Mesothelial cell of epicardium (in vitro differentiated cells): ENCODE measurements around the gene ST6GALNAC6. TPM values are rescaled to one million over a fixed set of nuclear protein-coding genes. Genes with fewer than 3 reads are reported as not detected.

ENCODE experiments used
- DNase-seq, 2 experiments: peaks; one replicate each; pipeline ENCODE4 v3.0.0; 2021; ENCODE audit warnings: low spot score in 2 of 2; ENCODE audit not compliant: unreplicated experiment in 2 of 2
- H3K27ac Mint-ChIP-seq: 2 replicates; pipeline ENCODE4 v1.8.0; 2021; ENCODE audit warnings: mixed read lengths
- H3K27me3 Mint-ChIP-seq: 2 replicates; pipeline ENCODE4 v1.8.0; 2021; ENCODE audit warnings: low read depth, mixed read lengths
- H3K36me3 Mint-ChIP-seq: 2 replicates; pipeline ENCODE4 v1.8.0; 2021; ENCODE audit warnings: mixed read lengths
- H3K4me1 Mint-ChIP-seq: 2 replicates; pipeline ENCODE4 v1.8.0; 2021; ENCODE audit warnings: mixed read lengths
- H3K4me3 Mint-ChIP-seq: 2 replicates; pipeline ENCODE4 v1.8.0; 2021; ENCODE audit warnings: mild to moderate bottlenecking, moderate library complexity, mixed read lengths
- H3K9me3 Mint-ChIP-seq: 2 replicates; pipeline ENCODE4 v1.8.0; 2021; ENCODE audit warnings: mixed read lengths
- CTCF ChIP-seq: fragments of 200-600 bp; sonication (generic); IDR thresholded peaks from one replicate; pipeline ENCODE4 v1.5.0; 2021; ENCODE audit warnings: antibody characterized with exemption; ENCODE audit not compliant: unreplicated experiment
- total RNA-seq: library from RNA; stranded (reverse); gene quantifications from 3 replicates; pipeline ENCODE4 v1.2.1, GENCODE V29; 2021

The ST6GALNAC6 gene
- total RNA-seq, 1 donor from 2014 or later: 34.2 TPM

- DNase-seq: peak in 1 of 2 experiments; percentile 52
Observed at GRCh38 chr9:127898433-127899127, 823 bp downstream of the ST6GALNAC6 start.

GRCh38 chr9:127897193-127897692 is 2.2 kb downstream of the ST6GALNAC6 start:
- Mint-ChIP-seq H3K9me3 (peaks cover 30% of the 10 kb centered on the region), H3K4me1 (peaks cover 15% of the 10 kb centered on the region), H3K4me3 (peak overlapping the region; percentile 38), H3K27me3 (no peaks in the 10 kb centered on the region), H3K27ac (peak overlapping the region; percentile 56), H3K36me3 (peaks cover 48% of the 10 kb centered on the region)
- no peak for TF ChIP-seq CTCF
- DNase-seq: peak; percentile 61 to 63

More at GRCh38 chr9:127898433-127899127, 823 bp downstream of the ST6GALNAC6 start:
- Mint-ChIP-seq H3K4me1 (peaks cover 20% of the 10 kb centered on the region), H3K4me3 (peak overlapping the region; percentile 82), H3K36me3 (peaks cover 34% of the 10 kb centered on the region), H3K27ac (peak overlapping the region; percentile 87), H3K27me3 (no peaks in the 10 kb centered on the region), H3K9me3 (peaks cover 19% of the 10 kb centered on the region)
- TF ChIP-seq CTCF: no peak

GRCh38 chr9:127896395-127897192 is 2.8 kb downstream of the ST6GALNAC6 start:
- peaks cover 30% of the 10 kb centered on the region for H3K9me3 Mint-ChIP-seq
- peak overlapping the region; percentile 56 for H3K27ac Mint-ChIP-seq
- no peak for DNase-seq
- H3K4me3 Mint-ChIP-seq: no peak overlapping the region
- H3K27me3 Mint-ChIP-seq: no peaks in the 10 kb centered on the region
- TF ChIP-seq CTCF: no peak
- H3K4me1 Mint-ChIP-seq: peaks cover 15% of the 10 kb centered on the region
- peaks cover 50% of the 10 kb centered on the region for H3K36me3 Mint-ChIP-seq

GRCh38 chr9:127895811-127896210 is 3.6 kb downstream of the ST6GALNAC6 start:
- Mint-ChIP-seq H3K9me3 (peaks cover 30% of the 10 kb centered on the region), H3K27ac (no peak overlapping the region), H3K27me3 (no peaks in the 10 kb centered on the region), H3K4me3 (no peak overlapping the region), H3K4me1 (peaks cover 13% of the 10 kb centered on the region), H3K36me3 (peaks cover 57% of the 10 kb centered on the region)
- no peak for DNase-seq
- TF ChIP-seq CTCF: no peak

- H3K9me3 Mint-ChIP-seq: peaks cover 30% of the 10 kb centered on the region
- H3K4me1 Mint-ChIP-seq: peaks cover 7% of the 10 kb centered on the region
- no peak overlapping the region for H3K4me3 Mint-ChIP-seq
- TF ChIP-seq CTCF: no peak
- H3K36me3 Mint-ChIP-seq: peaks cover 66% of the 10 kb centered on the region
- DNase-seq: no peak
- no peaks in the 10 kb centered on the region for H3K27me3 Mint-ChIP-seq
- H3K27ac Mint-ChIP-seq: no peak overlapping the region
Observed at GRCh38 chr9:127893392-127893791, 6.0 kb downstream of the ST6GALNAC6 start.
